ENCODE data around the gene CXCL14.

GRCh38 chr5:135626636-135627035 is 47.8 kb upstream of the CXCL14 start:
- TF ChIP-seq CTCF (conservative IDR thresholded peaks at IDR 0.05; ENCODE audit: low read depth in 2 of 2): no peak
- no peak for TF ChIP-seq EZH2phosphoT487 (IDR thresholded peaks at IDR 0.05; ENCODE audit: unreplicated experiment)
- no peak for TF ChIP-seq CREB1 (CRISPR knock-in tag; IDR thresholded peaks at IDR 0.05; ENCODE audit: low read depth)
- TF ChIP-seq POLR2AphosphoS5 (IDR thresholded peaks at IDR 0.05; ENCODE audit: low read depth): no peak
- no peak for TF ChIP-seq REST (IDR thresholded peaks at IDR 0.05; ENCODE audit: unreplicated experiment)
- TF ChIP-seq STAT1 (IDR thresholded peaks at IDR 0.05; ENCODE audit: unreplicated experiment): no peak
- TF ChIP-seq ZNF462 (CRISPR knock-in tag; IDR thresholded peaks at IDR 0.05): no peak
- TF ChIP-seq EZH2 (IDR thresholded peaks at IDR 0.05; ENCODE audit: low read depth, unreplicated experiment): no peak
- no peak for TF ChIP-seq NANOG (IDR thresholded peaks at IDR 0.05; ENCODE audit: borderline replicate concordance)
- TF ChIP-seq ZNF114 (CRISPR knock-in tag; IDR thresholded peaks at IDR 0.05): no peak
- TF ChIP-seq ETS1 (IDR thresholded peaks at IDR 0.05): no peak
